ENCODE measurements around the gene LCN15.
"Not testable (repeated sequence)": the region's sequence is repeated elsewhere in the genome, so short reads cannot be mapped to it uniquely, and the experiment has no call there.

The LCN15 gene

DNA sequence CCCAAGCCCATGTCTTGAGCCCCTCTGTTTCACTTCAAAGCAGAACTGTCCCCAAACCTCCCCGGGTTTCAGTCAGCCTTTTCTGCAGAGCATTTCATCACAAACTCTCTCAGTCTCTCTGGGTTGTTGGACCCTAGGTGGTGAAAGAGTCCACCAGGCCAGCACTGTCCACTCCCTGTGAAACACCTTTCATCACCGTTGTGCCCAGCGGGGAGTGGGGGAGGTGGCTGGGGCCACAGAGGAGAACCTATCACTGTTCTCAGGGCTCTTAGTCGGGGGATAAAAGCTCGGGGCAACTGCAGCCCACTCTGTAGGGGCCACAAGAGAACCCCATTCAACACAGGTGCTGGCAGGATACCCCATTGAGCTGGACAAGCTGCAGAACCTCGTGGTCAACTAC, 38.0 kb upstream of the LCN15 start:
- Histone ChIP-seq H3K4me1 (ENCODE audit: control insufficient read depth, insufficient read depth, low read length) (peaks cover 34% of the 10 kb centered on the region), H3K27me3 (ENCODE audit: control insufficient read depth, insufficient read depth, low read length) (peaks cover 18% of the 10 kb centered on the region), H3K9ac (ENCODE audit: low read length) (no peak overlapping the region), H3K9me3 (ENCODE audit: control insufficient read depth, low read length) (no peaks in the 10 kb centered on the region), H3K4me3 (ENCODE audit: low read length) (no peak overlapping the region), H3K36me3 (ENCODE audit: control insufficient read depth, insufficient read depth, low read length) (no peaks in the 10 kb centered on the region)

DNA sequence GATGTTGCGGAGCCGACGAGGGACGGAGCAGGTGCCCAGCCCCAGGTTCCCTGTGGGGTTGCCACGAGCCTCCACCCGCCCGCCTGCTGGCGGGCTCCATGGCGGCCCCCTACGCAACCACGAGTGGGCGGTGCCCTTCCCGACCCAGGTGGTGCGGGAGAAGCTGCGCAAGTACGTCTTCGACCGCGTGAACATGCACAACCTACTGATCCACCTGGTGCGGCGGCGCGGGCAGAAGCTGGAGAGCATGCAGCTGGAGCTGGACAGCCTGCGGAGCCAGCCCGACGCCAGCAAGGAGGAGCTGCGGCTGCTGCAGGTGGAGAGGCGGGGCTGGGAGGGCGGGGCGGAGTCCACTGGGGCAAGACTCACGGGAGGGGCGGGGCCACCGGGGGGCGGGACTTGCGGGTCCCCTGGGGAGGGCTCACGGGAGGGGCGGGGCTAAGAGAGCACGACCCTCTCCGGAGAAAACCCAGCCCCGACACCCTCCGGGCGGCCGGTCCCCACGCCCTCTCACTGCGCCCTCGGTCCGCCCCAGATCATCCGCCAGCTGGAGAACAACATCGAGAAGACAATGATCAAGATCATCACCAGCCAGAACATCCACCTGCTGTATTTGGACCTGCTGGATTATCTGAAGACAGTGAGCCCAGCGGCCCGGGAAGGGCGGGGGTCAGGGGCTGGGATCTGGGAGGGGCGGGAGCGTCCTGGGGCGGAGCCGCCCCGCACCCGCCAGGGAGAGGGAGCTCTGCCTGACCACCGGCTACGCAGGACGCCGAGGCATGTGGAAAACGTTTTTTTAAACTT, 35.7 kb upstream of the LCN15 start:
- Histone ChIP-seq H3K4me3 (ENCODE audit: low read length) (peak overlapping the region; percentile 46), H3K27me3 (ENCODE audit: control insufficient read depth, insufficient read depth, low read length) (peaks cover 24% of the 10 kb centered on the region), H3K4me1 (ENCODE audit: control insufficient read depth, insufficient read depth, low read length) (peaks cover 37% of the 10 kb centered on the region), H3K9me3 (ENCODE audit: control insufficient read depth, low read length) (no peaks in the 10 kb centered on the region), H3K36me3 (ENCODE audit: control insufficient read depth, insufficient read depth, low read length) (no peaks in the 10 kb centered on the region), H3K9ac (ENCODE audit: low read length) (peak overlapping the region; percentile 63)

DNA sequence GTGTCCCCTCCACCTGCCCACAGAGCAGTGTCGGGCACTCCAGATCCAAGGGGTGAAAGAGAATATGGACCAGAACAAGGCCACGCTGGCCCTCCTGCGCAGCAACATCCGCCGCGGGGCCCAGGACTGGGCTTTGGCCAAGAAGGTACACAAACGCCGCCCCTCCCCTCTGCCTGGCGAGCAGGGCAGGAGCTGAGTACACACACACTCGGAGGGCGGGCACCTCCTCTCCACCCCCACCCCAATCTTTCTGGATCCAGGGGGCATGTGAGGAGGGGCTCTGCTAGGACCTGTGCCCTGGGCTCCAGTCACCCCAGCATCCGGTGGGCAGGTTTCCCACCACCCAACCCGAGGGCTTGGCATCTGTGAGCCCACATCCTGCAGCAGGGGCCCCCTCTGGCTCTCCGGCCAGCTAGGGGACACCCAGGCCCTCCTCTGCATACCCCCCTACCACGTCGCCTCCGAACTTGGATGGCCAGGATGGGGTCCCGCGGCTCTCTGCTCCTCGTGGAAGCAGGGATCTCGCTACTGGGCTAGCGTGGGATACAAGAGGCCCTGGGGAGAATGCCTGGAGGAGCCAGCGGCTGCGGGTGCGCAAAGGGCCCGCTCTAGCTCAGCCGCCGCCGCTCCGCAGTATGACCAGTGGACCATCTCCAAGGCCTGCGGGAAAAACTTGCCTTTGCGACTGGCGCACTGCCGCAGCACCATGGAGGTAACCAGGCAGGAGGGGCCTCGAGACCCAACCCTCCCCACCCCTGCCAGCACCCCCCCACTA, 34.9 kb upstream of the LCN15 start:
- H3K9ac ChIP-seq (ENCODE audit: low read length), result peak overlapping the region; percentile 63
- peak overlapping the region; percentile 46 for H3K4me3 ChIP-seq (ENCODE audit: low read length)
- peaks cover 37% of the 10 kb centered on the region for H3K4me1 ChIP-seq (ENCODE audit: control insufficient read depth, insufficient read depth, low read length)
- H3K36me3 ChIP-seq (ENCODE audit: control insufficient read depth, insufficient read depth, low read length), result no peaks in the 10 kb centered on the region
- peaks cover 24% of the 10 kb centered on the region for H3K27me3 ChIP-seq (ENCODE audit: control insufficient read depth, insufficient read depth, low read length)
- H3K9me3 ChIP-seq (ENCODE audit: control insufficient read depth, low read length), result no peaks in the 10 kb centered on the region

DNA sequence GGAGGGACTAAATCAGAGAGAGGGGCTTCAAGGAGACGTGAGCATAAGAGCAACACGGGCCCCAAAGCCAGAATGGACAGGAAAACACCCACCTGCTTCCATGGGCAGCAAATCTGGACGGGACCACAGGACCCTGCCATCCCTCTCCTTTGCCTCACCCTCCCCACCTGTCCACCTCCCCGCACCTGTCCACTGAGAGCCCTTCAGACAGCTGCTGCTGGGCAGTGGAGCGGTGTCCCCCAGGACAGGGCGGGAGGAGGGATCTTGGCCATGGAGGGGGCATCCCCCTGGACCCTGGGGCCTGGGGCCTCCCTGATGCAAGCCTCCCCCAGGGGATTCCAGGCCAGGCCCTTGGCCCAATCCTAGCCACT, 34.4 kb upstream of the LCN15 start:
- no peak overlapping the region for H3K4me3 ChIP-seq (ENCODE audit: low read length)
- peak overlapping the region; percentile 63 for H3K9ac ChIP-seq (ENCODE audit: low read length)
- peaks cover 24% of the 10 kb centered on the region for H3K27me3 ChIP-seq (ENCODE audit: control insufficient read depth, insufficient read depth, low read length)
- H3K9me3 ChIP-seq (ENCODE audit: control insufficient read depth, low read length), result no peaks in the 10 kb centered on the region
- H3K4me1 ChIP-seq (ENCODE audit: control insufficient read depth, insufficient read depth, low read length), result peaks cover 38% of the 10 kb centered on the region
- H3K36me3 ChIP-seq (ENCODE audit: control insufficient read depth, insufficient read depth, low read length), result no peaks in the 10 kb centered on the region

DNA sequence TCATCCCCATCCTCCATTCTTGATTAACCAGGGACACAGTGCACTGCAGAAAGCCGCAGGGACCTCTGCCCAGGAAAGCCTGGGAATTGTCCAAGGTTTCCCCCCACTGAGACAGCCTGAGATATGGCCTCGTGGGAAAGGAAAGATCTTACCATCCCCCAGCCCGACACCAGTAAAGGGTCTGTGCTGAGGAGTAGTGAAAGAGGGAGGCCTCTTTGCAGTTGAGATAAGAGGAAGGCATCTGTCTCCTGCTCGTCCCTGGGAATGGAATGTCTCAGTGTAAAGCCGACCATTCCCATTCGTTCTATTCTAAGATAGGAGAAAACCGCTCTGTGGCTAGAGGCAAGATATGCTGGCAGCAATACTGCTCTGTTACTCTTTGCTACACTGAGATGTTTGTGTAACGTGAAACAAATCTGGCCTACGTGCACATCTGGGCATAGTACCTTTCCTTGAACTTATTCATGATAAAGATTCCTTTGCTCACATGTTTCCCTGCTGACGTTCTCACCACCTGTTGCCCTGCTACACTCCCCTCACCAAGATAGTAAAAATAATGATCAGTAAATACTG, 32.5 kb upstream of the LCN15 start:
- H3K4me3 ChIP-seq (ENCODE audit: low read length); H3K9ac ChIP-seq (ENCODE audit: low read length); H3K36me3 ChIP-seq (ENCODE audit: control insufficient read depth, insufficient read depth, low read length); H3K9me3 ChIP-seq (ENCODE audit: control insufficient read depth, low read length): not testable (repeated sequence)
- H3K27me3 ChIP-seq (ENCODE audit: control insufficient read depth, insufficient read depth, low read length), result peaks cover 22% of the 10 kb centered on the region
- H3K4me1 ChIP-seq (ENCODE audit: control insufficient read depth, insufficient read depth, low read length), result peaks cover 56% of the 10 kb centered on the region

DNA sequence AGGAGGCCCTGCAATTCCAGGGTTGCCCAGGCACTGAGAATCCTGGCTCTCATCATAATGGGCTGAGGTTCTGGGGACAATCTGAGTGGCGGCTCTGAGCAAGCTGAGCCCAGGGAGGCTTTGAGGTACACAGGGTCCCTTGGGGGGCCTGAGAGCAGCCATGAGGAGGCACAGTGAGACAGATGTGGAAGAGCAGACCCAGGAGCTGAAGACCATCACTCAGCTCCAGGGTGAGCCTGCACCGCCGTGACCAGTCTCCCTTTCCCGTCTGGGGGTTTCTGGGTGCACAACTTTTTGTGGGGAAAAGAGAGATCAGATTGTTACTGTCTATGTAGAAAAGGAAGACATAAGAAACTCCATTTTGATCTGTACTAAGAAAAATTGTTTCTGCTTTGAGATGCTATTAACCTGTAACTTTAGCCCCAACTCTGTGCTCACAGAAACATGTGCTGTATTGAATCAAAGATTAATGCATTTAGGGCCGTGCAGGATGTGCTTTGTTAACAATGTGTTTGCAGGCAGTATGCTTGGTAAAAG, 32.0 kb upstream of the LCN15 start, which contains the start of gene CCDC183:
Gene CCDC183, plus strand, starts transcription at position 101 of the 537 bp plus-strand sequence. Its CDS starts 60 bp downstream, at position 161.
- Histone ChIP-seq H3K9ac (ENCODE audit: low read length) (peak within 1 kb of the TSS; percentile 8), H3K36me3 (ENCODE audit: control insufficient read depth, insufficient read depth, low read length) (no peaks in the 10 kb centered on the region), H3K27me3 (ENCODE audit: control insufficient read depth, insufficient read depth, low read length) (peaks cover 22% of the 10 kb centered on the region), H3K4me3 (ENCODE audit: low read length) (no peak within 1 kb of the TSS), H3K9me3 (ENCODE audit: control insufficient read depth, low read length) (no peaks in the 10 kb centered on the region), H3K4me1 (ENCODE audit: control insufficient read depth, insufficient read depth, low read length) (peaks cover 62% of the 10 kb centered on the region)

DNA sequence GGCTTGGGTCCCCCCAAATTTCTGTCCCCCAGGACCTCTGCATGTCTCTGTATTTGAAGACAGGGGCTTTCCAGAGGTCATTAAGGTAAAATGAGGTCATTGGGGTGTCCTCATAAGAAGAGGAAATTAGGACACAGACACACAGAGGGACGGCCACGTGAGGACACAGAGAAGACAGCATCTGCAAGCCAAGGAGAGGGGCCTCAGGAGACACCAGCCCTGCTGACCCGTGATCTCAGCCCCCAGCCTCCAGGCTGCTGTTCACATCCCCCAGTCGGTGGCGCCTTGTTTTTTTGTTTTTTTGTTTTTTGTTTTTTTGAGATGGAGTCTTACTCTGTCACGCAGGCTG, 30.7 kb upstream of the LCN15 start:
- H3K4me3 ChIP-seq (ENCODE audit: low read length), result no peak overlapping the region
- no peaks in the 10 kb centered on the region for H3K36me3 ChIP-seq (ENCODE audit: control insufficient read depth, insufficient read depth, low read length)
- no peaks in the 10 kb centered on the region for H3K9me3 ChIP-seq (ENCODE audit: control insufficient read depth, low read length)
- H3K9ac ChIP-seq (ENCODE audit: low read length), result no peak overlapping the region
- peaks cover 18% of the 10 kb centered on the region for H3K27me3 ChIP-seq (ENCODE audit: control insufficient read depth, insufficient read depth, low read length)
- H3K4me1 ChIP-seq (ENCODE audit: control insufficient read depth, insufficient read depth, low read length), result peaks cover 61% of the 10 kb centered on the region

DNA sequence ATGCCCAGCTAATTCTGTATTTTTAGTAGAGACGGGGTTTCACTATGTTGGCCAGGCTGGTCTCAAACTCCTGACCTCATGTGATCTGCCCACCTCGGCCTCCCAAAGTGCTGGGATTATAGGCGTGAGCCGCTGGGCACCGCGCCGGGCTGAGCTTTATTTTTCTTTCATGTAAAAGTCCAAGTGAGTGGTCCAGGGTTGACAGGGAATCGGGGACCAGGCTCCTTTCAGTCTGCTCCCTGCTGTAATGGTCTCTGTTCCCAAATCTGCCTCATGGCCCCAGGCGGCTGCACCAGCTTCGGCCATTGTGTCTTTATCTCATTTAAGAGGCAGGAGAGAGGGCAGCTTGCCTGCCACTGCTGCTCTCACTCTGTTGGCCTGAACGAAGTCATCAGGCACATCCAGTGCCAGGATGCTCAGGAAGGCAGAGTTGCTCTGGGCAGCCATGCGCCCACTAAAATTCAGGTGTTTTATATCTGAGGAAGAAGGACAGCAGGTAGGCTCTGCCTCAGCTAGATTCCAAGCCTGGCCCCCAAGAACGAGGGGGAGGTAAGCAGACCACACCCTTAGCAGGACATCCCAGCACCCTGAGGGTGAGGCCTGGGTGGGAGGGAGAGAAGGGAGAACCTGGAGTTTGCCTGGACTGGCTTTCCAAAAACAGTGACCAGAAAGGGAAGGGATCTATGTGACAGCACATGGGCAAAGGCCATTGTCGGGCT, 30.1 kb upstream of the LCN15 start:
- H3K4me3 ChIP-seq (ENCODE audit: low read length), result no peak overlapping the region
- no peaks in the 10 kb centered on the region for H3K36me3 ChIP-seq (ENCODE audit: control insufficient read depth, insufficient read depth, low read length)
- H3K27me3 ChIP-seq (ENCODE audit: control insufficient read depth, insufficient read depth, low read length), result peaks cover 17% of the 10 kb centered on the region
- H3K4me1 ChIP-seq (ENCODE audit: control insufficient read depth, insufficient read depth, low read length), result peaks cover 57% of the 10 kb centered on the region
- no peaks in the 10 kb centered on the region for H3K9me3 ChIP-seq (ENCODE audit: control insufficient read depth, low read length)
- H3K9ac ChIP-seq (ENCODE audit: low read length), result no peak overlapping the region

DNA sequence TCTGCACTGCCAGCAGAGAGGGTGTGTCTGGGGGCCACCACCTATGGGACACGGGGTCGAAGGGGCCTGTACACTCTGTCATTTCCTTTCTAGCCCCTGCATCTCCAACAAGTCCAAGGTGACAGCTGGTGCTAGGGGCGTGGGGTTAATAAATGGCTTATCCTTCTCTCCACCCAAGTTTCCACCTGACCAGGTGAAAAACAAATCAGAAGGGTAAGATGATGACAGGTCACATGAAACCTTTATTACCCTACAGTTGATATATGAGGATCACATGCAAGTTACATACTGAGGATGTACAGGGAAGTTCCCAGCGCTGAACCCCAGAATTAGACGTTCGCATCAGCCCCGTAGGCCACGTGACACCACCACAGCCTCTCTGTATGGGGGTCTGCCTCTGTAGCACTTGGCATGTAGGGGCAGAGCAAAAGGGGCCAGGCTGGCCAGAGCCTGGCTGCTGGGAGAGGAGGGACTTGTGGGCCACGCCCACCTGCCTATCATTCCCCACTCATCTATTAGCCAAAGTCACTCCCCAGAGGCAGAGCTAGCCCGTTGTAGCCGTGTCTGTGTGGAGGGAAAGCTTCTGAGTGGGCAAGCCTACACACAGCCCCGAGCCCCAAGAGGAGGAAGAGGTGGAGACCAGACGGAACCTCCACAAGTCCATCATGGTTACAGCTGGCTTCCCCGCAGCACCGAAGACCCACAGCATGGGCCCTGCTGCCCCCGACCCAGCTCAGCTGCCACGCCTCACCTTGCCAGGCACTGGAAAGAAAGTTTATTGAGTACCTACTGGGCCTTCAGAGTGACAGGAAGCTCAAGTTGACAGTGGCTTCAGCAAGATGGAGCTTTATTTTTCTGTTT, 29.0 kb upstream of the LCN15 start:
- peaks cover 49% of the 10 kb centered on the region for H3K4me1 ChIP-seq (ENCODE audit: control insufficient read depth, insufficient read depth, low read length)
- H3K36me3 ChIP-seq (ENCODE audit: control insufficient read depth, insufficient read depth, low read length), result no peaks in the 10 kb centered on the region
- H3K27me3 ChIP-seq (ENCODE audit: control insufficient read depth, insufficient read depth, low read length), result peaks cover 6% of the 10 kb centered on the region
- no peaks in the 10 kb centered on the region for H3K9me3 ChIP-seq (ENCODE audit: control insufficient read depth, low read length)
- H3K9ac ChIP-seq (ENCODE audit: low read length), result no peak overlapping the region
- H3K4me3 ChIP-seq (ENCODE audit: low read length), result no peak overlapping the region

DNA sequence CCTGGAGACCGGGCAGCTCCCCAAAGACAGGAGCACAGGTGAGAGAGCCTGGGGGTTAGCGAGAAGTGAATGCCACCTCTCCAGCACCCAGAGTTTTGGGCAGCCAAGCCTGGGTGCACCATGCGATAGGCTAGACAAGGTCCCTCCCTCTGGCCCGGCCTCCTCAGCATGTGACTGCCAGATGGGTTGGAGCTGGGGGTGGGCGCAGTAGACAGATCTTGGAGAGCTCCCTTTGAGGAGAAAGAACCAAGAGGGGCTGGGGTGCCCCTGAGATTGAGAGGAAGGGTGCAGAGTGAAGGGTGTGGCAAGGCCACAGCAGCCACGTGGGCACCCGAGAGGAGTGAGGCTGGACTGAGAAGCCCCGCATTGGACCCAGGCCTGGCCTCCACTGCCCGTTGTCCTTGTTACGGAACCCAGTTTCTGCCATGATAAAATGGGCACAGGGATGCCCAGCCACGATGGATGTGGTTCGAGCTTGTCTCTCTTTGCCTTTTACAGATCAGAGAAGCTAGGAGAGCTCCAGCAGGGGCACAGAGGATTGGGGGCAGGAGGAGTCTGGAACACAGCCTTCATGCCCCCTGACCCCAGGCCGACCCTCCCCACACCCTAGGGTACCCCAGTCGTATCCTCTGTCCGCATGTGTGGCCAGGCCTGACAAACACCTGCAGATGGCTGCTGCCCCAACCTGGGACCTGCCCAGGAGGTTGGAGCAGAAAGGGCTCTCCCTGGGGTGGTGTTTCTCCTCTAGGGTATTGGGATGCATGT, 28.2 kb upstream of the LCN15 start:
- H3K4me3 ChIP-seq (ENCODE audit: low read length), result peak overlapping the region; percentile 82
- no peaks in the 10 kb centered on the region for H3K36me3 ChIP-seq (ENCODE audit: control insufficient read depth, insufficient read depth, low read length)
- peaks cover 6% of the 10 kb centered on the region for H3K27me3 ChIP-seq (ENCODE audit: control insufficient read depth, insufficient read depth, low read length)
- peaks cover 52% of the 10 kb centered on the region for H3K4me1 ChIP-seq (ENCODE audit: control insufficient read depth, insufficient read depth, low read length)
- H3K9ac ChIP-seq (ENCODE audit: low read length), result peak overlapping the region; percentile 93
- no peaks in the 10 kb centered on the region for H3K9me3 ChIP-seq (ENCODE audit: control insufficient read depth, low read length)
